Keratinocyte (primary cell): ENCODE measurements around the gene NOS1AP. TPM values are rescaled to one million over a fixed set of nuclear protein-coding genes. Genes with fewer than 3 reads are reported as not detected.

Experiments
- DNase-seq: peaks from one replicate; pipeline ENCODE4 v3.0.0-alpha.2; 2011; ENCODE audit warnings: low read depth, missing footprints, low spot score
- FAIRE-seq: peaks from 2 replicates; lab custom pipeline; 2011; peaks lifted over from hg19 to GRCh38; lab: Jason Lieb, UNC
- H2AFZ ChIP-seq: 2 replicates; pipeline ENCODE4 v1.6.0; 2012; ENCODE audit warnings: low read length, control low read depth, inconsistent platforms; ENCODE audit not compliant: control insufficient read depth
- H3K27ac ChIP-seq: 2 replicates; pipeline ENCODE4 v1.5.1; 2011; ENCODE audit warnings: low read length; ENCODE audit not compliant: control insufficient read depth, insufficient read depth
- H3K27me3 ChIP-seq: 3 replicates; pipeline ENCODE4 v1.6.0; 2011; ENCODE audit warnings: low read length; ENCODE audit not compliant: control insufficient read depth, insufficient read depth; ENCODE audit errors: extremely low read depth
- H3K36me3 ChIP-seq, 2 experiments: 2 replicates in 1 of 2; 3 replicates in 1 of 2; pipeline ENCODE4 v1.5.1; 2011; ENCODE audit warnings: low read length in 2 of 2, mild to moderate bottlenecking in 1 of 2; ENCODE audit not compliant: control insufficient read depth in 2 of 2, insufficient read depth in 2 of 2; ENCODE audit errors: extremely low read depth in 1 of 2
- H3K4me1 ChIP-seq: 3 replicates; pipeline ENCODE4 v1.5.1; 2011; ENCODE audit warnings: low read length; ENCODE audit not compliant: control insufficient read depth, insufficient read depth; ENCODE audit errors: extremely low read depth
- H3K4me2 ChIP-seq: 3 replicates; pipeline ENCODE4 v1.6.0; 2011; ENCODE audit warnings: low read depth, low read length; ENCODE audit not compliant: control insufficient read depth, insufficient read depth; ENCODE audit errors: extremely low read depth
- H3K4me3 ChIP-seq, 3 experiments: fragments of 200-600 bp in 1 of 3; sonication (generic) in 1 of 3; 2 replicates in 2 of 3; 3 replicates in 1 of 3; pipeline ENCODE4 v1.5.1; 2011 to 2016; ENCODE audit warnings: low read length in 3 of 3, mild to moderate bottlenecking in 3 of 3, control low read depth in 2 of 3, inconsistent platforms in 1 of 3, low read depth in 1 of 3, mixed read lengths in 1 of 3, mixed run types in 1 of 3, moderate library complexity in 1 of 3; ENCODE audit not compliant: control insufficient read depth in 2 of 3, insufficient read depth in 2 of 3; ENCODE audit errors: extremely low read depth in 1 of 3
- H3K79me2 ChIP-seq: 2 replicates; pipeline ENCODE4 v1.6.0; 2012; ENCODE audit warnings: low read length; ENCODE audit not compliant: control insufficient read depth, insufficient read depth
- H3K9ac ChIP-seq: 3 replicates; pipeline ENCODE4 v1.6.0; 2011; ENCODE audit warnings: low read length; ENCODE audit not compliant: control insufficient read depth, insufficient read depth; ENCODE audit errors: extremely low read depth
- H3K9me1 ChIP-seq: 3 replicates; pipeline ENCODE4 v1.6.0; 2011; ENCODE audit warnings: low read length; ENCODE audit not compliant: control insufficient read depth, insufficient read depth; ENCODE audit errors: extremely low read depth
- H3K9me3 ChIP-seq: 2 replicates; pipeline ENCODE4 v1.5.1; 2012; ENCODE audit warnings: low read depth, low read length; ENCODE audit not compliant: control insufficient read depth
- H4K20me1 ChIP-seq: 3 replicates; pipeline ENCODE4 v1.6.0; 2011; ENCODE audit warnings: low read length; ENCODE audit not compliant: control insufficient read depth, insufficient read depth; ENCODE audit errors: extremely low read depth
- EZH2 ChIP-seq: IDR thresholded peaks from one replicate; pipeline ENCODE4 v1.6.1; 2012; ENCODE audit warnings: inconsistent platforms, mild to moderate bottlenecking, low read length, moderate library complexity
- dilution Hi-C: fragments of 300-500 bp; cut with MboI; formaldehyde crosslinking; loops from one replicate; pipeline ENCODE4 v1.7.0; 2020; ENCODE audit warnings: low sequenced_read_pairs; ENCODE audit not compliant: extremely low pct_ligation_motif_present
- polyA plus RNA-seq, 5 experiments: library from polyadenylated mRNA; depleted of rRNA in 3 of 5; stranded (reverse) in 3 of 5; stranded (forward) in 1 of 5; unstranded in 1 of 5; fragments of >200 nt; gene quantifications; 1 replicate in 1 of 5; 2 replicates in 3 of 5; 3 replicates in 1 of 5; pipeline versions ENCODE4 v1.2.1 to v1.2.3, GENCODE V29; 2011 to 2012; ENCODE audit warnings: missing spikeins in 2 of 5, low read depth in 1 of 5, low replicate concordance in 1 of 5
- TF ChIP-seq, protein P1 (sequence below), 3 experiments: IDR thresholded peaks in 1 of 3; conservative IDR thresholded peaks in 1 of 3; optimal IDR thresholded peaks in 1 of 3; 2 replicates in 2 of 3; 3 replicates in 1 of 3; pipeline versions ENCODE3 to v1.5.1; 2011; ENCODE audit warnings: low read length in 3 of 3, mild to moderate bottlenecking in 3 of 3, moderate library complexity in 2 of 3, control low read depth in 1 of 3, inconsistent platforms in 1 of 3; ENCODE audit not compliant: insufficient read depth in 2 of 3; ENCODE audit errors: extremely low read depth in 1 of 3

NOS1AP gene
- polyA plus RNA-seq, 1 donor (not counting 4 experiments of a cell fraction or from before 2014, with no cell fraction given): not detected

GRCh38 chr1:162141281-162142054 lies 72.0 kb downstream of the NOS1AP start:
- FAIRE-seq (no peak), DNase-seq (no peak)
- Histone ChIP-seq H3K79me2 (no peaks in the 10 kb centered on the region), H3K36me3 (no peaks in the 10 kb centered on the region), H3K27ac (no peak overlapping the region), H3K4me3 (no peak overlapping the region), H3K9me1 (no peaks in the 10 kb centered on the region), H3K9ac (no peak overlapping the region), H3K4me2 (peak overlapping the region; percentile 66), H3K27me3 (no peaks in the 10 kb centered on the region), H4K20me1 (no peaks in the 10 kb centered on the region), H2AFZ (no peak overlapping the region), H3K9me3 (no peaks in the 10 kb centered on the region), H3K4me1 (peaks cover 22% of the 10 kb centered on the region)
- dilution Hi-C loops: no loop called here
- TF ChIP-seq, protein P1, sequence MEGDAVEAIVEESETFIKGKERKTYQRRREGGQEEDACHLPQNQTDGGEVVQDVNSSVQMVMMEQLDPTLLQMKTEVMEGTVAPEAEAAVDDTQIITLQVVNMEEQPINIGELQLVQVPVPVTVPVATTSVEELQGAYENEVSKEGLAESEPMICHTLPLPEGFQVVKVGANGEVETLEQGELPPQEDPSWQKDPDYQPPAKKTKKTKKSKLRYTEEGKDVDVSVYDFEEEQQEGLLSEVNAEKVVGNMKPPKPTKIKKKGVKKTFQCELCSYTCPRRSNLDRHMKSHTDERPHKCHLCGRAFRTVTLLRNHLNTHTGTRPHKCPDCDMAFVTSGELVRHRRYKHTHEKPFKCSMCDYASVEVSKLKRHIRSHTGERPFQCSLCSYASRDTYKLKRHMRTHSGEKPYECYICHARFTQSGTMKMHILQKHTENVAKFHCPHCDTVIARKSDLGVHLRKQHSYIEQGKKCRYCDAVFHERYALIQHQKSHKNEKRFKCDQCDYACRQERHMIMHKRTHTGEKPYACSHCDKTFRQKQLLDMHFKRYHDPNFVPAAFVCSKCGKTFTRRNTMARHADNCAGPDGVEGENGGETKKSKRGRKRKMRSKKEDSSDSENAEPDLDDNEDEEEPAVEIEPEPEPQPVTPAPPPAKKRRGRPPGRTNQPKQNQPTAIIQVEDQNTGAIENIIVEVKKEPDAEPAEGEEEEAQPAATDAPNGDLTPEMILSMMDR (optimal IDR thresholded peaks at IDR 0.05 in 1 of 3, IDR thresholded peaks at IDR 0.05 in 1 of 3, conservative IDR thresholded peaks at IDR 0.05 in 1 of 3; ENCODE audit: extremely low read depth in 1 of 3, insufficient read depth in 2 of 3, low read length in 3 of 3): no peak
- no peak for TF ChIP-seq EZH2

- Histone ChIP-seq H3K9me3 (no peaks in the 10 kb centered on the region), H3K27ac (no peak overlapping the region), H3K79me2 (no peaks in the 10 kb centered on the region), H3K4me2 (no peak overlapping the region), H3K36me3 (no peaks in the 10 kb centered on the region), H4K20me1 (no peaks in the 10 kb centered on the region), H3K9me1 (no peaks in the 10 kb centered on the region), H3K27me3 (no peaks in the 10 kb centered on the region), H3K4me1 (peaks cover 11% of the 10 kb centered on the region), H3K9ac (no peak overlapping the region), H3K4me3 (no peak overlapping the region), H2AFZ (no peak overlapping the region)
- FAIRE-seq: no peak
- dilution Hi-C loops: no loop called here
- DNase-seq: no peak
- TF ChIP-seq, protein P1 (optimal IDR thresholded peaks at IDR 0.05 in 1 of 3, IDR thresholded peaks at IDR 0.05 in 1 of 3, conservative IDR thresholded peaks at IDR 0.05 in 1 of 3; ENCODE audit: extremely low read depth in 1 of 3, insufficient read depth in 2 of 3, low read length in 3 of 3): no peak
- TF ChIP-seq EZH2: no peak
Observed at GRCh38 chr1:162142968-162143367, 73.5 kb downstream of the NOS1AP start.
